IPS-15b (cell line): ENCODE results near the gene NELL2.

Source experiments
- H3K27me3 ChIP-seq: one replicate; pipeline ENCODE4 v1.6.1; 2013; ENCODE audit warnings: low read length; ENCODE audit not compliant: control insufficient read depth, insufficient read depth
- H3K36me3 ChIP-seq: one replicate; pipeline ENCODE4 v1.6.1; 2013; ENCODE audit warnings: low read length; ENCODE audit not compliant: control insufficient read depth, insufficient read depth
- H3K4me1 ChIP-seq: one replicate; pipeline ENCODE4 v1.6.1; 2013; ENCODE audit warnings: mild to moderate bottlenecking, low read length; ENCODE audit not compliant: control insufficient read depth, insufficient read depth
- H3K4me3 ChIP-seq: one replicate; pipeline ENCODE4 v1.5.1; 2013; ENCODE audit warnings: low read depth, low read length
- H3K9ac ChIP-seq: one replicate; pipeline ENCODE4 v1.6.1; 2013; ENCODE audit warnings: low read depth, mild to moderate bottlenecking, low read length
- H3K9me3 ChIP-seq: one replicate; pipeline ENCODE4 v1.6.1; 2013; ENCODE audit warnings: mild to moderate bottlenecking, low read length; ENCODE audit not compliant: control insufficient read depth, insufficient read depth

NELL2 gene

DNA sequence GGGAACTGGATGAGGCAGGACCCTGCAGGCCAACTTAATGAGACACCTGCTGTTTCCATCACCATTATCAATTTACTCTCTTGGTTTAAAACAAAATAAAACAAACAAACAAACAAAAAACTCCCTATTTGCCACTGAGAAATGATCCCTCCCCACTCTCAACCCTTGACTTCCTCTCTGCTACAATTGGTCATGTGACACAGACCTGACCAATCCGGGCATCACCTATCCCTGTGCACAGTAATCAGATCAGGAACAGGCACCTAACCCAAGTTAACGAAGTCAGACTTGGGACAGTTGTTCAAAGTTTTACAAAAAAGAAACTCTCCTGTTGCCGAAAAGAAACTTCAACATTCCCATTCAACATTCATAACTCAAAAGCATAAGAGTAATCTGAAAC, 58.4 kb downstream of the NELL2 start:
- Histone ChIP-seq H3K4me1 (no peaks in the 10 kb centered on the region), H3K9me3 (no peaks in the 10 kb centered on the region), H3K27me3 (no peaks in the 10 kb centered on the region), H3K36me3 (no peaks in the 10 kb centered on the region), H3K9ac (no peak overlapping the region), H3K4me3 (no peak overlapping the region)

DNA sequence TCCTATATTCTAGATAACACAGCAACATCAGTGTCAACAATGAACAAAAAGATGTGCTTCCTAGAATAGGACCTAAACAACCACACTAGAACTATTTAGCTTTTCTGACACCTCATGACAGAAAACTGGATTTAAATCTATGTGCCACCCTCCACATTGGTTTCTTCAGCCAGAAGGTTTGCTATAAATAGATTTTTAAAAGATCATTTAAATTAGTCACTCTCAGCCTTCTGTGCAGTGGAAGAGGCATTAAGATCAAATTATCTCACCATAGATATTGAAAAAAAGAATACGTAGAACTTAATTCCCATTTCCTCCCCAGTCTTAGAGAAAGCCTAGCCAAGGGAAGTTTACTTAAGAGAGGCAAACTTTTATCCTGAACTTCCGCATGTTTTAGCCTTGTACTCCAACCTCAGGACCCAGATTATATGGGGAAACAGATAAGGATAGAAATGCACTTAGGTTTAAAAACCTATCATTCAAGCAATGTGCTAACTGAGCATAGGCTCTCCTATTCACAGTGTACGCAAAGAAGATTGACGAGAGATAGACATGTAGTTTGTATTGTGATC, 59.6 kb downstream of the NELL2 start:
- H3K27me3 ChIP-seq: no peaks in the 10 kb centered on the region
- no peak overlapping the region for H3K9ac ChIP-seq
- no peaks in the 10 kb centered on the region for H3K4me1 ChIP-seq
- no peaks in the 10 kb centered on the region for H3K36me3 ChIP-seq
- no peaks in the 10 kb centered on the region for H3K9me3 ChIP-seq
- no peak overlapping the region for H3K4me3 ChIP-seq

DNA sequence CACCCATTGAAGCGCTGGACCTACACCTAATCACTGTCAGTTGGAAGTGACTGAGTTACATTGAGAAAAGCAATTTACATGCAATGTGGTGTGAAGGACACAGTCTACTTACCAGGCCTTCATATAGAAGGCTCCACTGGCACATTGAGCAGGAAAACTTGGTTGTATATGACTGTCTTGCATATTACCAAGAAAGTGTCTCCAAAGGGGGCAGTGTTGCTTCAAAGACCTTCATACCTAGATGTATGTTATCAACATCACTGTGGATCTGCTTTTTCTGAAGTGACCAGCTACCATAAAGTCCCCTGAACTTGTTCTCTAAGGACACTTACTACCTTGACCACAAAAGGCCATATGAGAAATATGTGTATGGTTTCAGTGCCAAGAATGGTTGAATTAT, 64.1 kb downstream of the NELL2 start:
- Histone ChIP-seq H3K4me1 (no peaks in the 10 kb centered on the region), H3K9ac (no peak overlapping the region), H3K36me3 (no peaks in the 10 kb centered on the region), H3K9me3 (no peaks in the 10 kb centered on the region), H3K27me3 (no peaks in the 10 kb centered on the region), H3K4me3 (no peak overlapping the region)

DNA sequence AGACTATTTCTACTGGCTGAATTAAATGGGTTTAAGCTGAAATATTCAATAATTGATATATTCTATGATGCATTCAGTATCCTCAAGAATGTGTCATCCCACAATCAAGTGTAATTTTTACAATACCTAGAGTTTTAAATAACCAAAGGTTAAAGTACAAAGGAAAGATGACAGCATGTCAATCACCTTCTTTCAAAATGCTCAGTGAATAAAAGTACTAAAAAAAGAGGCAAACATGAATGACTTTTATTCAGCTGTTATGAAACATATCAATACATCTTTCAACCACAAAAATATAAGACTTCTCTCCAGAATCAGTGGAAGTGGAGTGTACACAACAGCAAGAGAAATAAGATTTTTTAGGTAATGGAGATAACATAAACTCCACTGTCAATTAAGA, 72.0 kb downstream of the NELL2 start:
- H3K9ac ChIP-seq: no peak overlapping the region
- no peaks in the 10 kb centered on the region for H3K9me3 ChIP-seq
- peaks cover 3% of the 10 kb centered on the region for H3K4me1 ChIP-seq
- no peaks in the 10 kb centered on the region for H3K36me3 ChIP-seq
- H3K27me3 ChIP-seq: no peaks in the 10 kb centered on the region
- H3K4me3 ChIP-seq: no peak overlapping the region

DNA sequence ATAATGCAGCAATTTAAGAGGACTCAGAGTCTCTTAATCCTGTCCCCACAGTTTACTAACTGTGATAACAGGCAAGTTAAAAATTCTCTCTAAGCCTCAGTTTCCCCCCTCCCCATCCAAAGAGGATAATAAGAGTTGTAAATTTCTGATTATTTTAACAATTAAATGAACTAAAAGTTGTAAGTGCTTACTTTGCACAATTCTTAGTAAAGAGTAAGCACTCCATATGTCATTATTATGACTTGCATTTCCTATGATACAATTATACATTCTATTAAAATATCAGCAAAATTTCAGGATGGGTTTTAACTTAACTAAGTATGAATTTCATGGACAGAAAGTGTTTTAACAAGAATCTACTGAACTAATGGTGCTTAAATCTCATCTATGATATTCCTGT, 80.1 kb downstream of the NELL2 start:
- no peaks in the 10 kb centered on the region for H3K4me1 ChIP-seq
- no peaks in the 10 kb centered on the region for H3K9me3 ChIP-seq
- H3K36me3 ChIP-seq: no peaks in the 10 kb centered on the region
- no peak overlapping the region for H3K4me3 ChIP-seq
- H3K9ac ChIP-seq: no peak overlapping the region
- H3K27me3 ChIP-seq: no peaks in the 10 kb centered on the region

DNA sequence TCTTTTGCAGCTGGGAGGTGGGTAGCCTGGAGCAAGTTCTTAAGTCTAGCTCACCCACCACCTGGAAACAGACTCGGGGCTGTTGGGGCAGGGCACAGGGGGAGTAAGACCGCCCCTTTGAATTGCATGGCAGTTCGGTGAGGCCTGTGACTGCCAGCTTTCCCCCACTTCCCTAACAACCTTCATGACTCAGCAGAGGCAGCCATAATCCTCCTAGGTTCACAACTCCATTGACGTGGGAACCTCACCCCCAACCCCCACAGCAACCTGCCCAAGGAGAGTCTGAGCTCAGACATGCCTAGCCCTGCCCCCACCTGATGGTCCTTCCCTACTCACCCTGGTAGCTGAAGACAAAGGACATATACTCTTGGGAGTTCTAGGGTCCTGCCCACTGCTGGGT, 87.4 kb downstream of the NELL2 start:
- H3K9me3 ChIP-seq: no peaks in the 10 kb centered on the region
- no peak overlapping the region for H3K9ac ChIP-seq
- H3K4me3 ChIP-seq: no peak overlapping the region
- no peaks in the 10 kb centered on the region for H3K36me3 ChIP-seq
- no peaks in the 10 kb centered on the region for H3K4me1 ChIP-seq
- H3K27me3 ChIP-seq: no peaks in the 10 kb centered on the region

DNA sequence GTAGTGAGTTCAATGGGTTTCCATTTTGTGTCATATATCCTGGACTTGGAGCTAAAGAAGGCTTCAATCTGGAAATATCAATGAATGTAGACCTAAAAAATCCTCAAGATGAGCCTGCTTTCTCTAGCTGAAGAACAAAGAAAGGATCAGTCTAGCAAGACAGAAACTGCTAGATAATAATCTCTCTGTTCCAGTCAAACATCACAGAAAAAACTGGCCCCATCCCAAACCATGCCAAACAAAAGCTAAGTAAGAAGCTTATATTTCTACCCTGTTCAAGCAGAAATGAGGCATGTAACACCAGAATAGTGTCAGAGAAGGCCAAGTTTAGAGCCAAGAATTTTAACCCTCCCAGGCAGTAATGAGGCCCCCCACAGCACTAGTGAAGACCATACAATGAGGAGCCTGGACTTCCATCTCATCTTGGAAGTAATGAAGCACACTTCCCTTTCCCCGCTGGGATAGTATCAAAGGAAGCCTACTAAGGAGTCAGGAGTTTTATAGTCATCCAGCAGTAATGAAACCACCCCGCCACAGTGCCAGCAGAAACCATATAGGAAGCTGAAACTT, 95.8 kb downstream of the NELL2 start:
- H3K36me3 ChIP-seq: no peaks in the 10 kb centered on the region
- H3K27me3 ChIP-seq: no peaks in the 10 kb centered on the region

GRCh38 chr12:44779766-44780165, 96.3 kb downstream of the NELL2 start:
- Histone ChIP-seq H3K4me1 (no peaks in the 10 kb centered on the region), H3K27me3 (no peaks in the 10 kb centered on the region), H3K9ac (no peak overlapping the region), H3K9me3 (no peaks in the 10 kb centered on the region), H3K36me3 (no peaks in the 10 kb centered on the region), H3K4me3 (no peak overlapping the region)

More for the DNA sequence above, 95.8 kb downstream of the NELL2 start:
- Histone ChIP-seq H3K9me3 (no peaks in the 10 kb centered on the region), H3K9ac (no peak overlapping the region), H3K4me1 (no peaks in the 10 kb centered on the region), H3K4me3 (no peak overlapping the region)

DNA sequence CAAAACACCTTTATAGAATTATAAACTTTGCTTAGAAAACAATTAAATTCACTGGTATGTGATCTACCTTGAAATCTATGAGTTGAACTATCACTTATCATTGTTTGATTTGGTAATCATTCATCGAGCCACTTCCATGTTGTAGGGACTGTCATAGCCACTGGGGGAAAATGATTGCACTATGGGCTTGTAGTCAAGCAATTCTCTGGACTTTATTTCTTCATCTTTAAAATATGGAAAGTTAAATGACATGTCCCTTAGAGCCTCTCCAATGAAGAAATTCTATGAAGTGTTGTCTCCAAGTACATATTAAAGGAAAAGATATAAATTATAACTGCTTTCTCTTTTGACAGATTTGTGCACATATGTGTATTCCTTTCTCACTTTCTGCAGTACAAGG, 97.3 kb downstream of the NELL2 start:
- Histone ChIP-seq H3K4me3 (no peak overlapping the region), H3K36me3 (no peaks in the 10 kb centered on the region), H3K9me3 (no peaks in the 10 kb centered on the region), H3K9ac (no peak overlapping the region), H3K27me3 (no peaks in the 10 kb centered on the region), H3K4me1 (no peaks in the 10 kb centered on the region)

- no peaks in the 10 kb centered on the region for H3K9me3 ChIP-seq
Observed at GRCh38 chr12:44777044-44777443, 99.1 kb downstream of the NELL2 start.

GRCh38 chr12:44775901-44776300, 100.2 kb downstream of the NELL2 start:
- peaks cover 6% of the 10 kb centered on the region for H3K4me1 ChIP-seq

More at GRCh38 chr12:44777044-44777443, 99.1 kb downstream of the NELL2 start:
- Histone ChIP-seq H3K27me3 (no peaks in the 10 kb centered on the region), H3K36me3 (no peaks in the 10 kb centered on the region), H3K4me3 (no peak overlapping the region), H3K9ac (no peak overlapping the region), H3K4me1 (peaks cover under 1% of the 10 kb centered on the region)

DNA sequence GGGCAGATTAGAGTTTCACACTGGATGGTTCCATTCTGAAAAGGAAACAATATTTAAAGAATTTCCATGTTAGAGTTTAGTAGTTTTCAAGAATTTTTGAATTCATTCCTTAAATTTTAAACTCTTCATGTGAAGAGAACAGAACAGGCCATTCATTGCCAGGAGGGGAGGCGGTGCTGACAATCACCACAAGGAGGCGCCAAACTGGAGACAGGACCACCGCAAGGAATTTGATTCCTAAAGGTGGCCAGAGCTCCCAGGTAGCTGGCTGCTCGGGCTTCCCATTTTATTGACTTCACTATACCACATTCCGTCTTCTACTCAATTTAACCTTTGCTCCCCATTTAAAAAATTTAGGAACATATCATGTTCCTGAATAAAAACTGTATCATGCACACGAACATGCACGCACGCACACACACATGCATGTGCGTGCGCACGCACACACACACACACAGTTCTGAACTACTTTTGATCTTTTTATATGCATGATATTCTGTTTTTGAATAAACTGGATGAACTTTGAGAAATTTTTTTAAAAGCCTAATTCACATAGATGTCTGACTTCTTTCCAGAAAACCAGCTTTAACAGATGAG, 101.2 kb downstream of the NELL2 start:
- no peaks in the 10 kb centered on the region for H3K27me3 ChIP-seq
- H3K4me3 ChIP-seq: no peak overlapping the region
- H3K4me1 ChIP-seq: peaks cover 6% of the 10 kb centered on the region
- no peaks in the 10 kb centered on the region for H3K36me3 ChIP-seq
- H3K9ac ChIP-seq: no peak overlapping the region
- no peaks in the 10 kb centered on the region for H3K9me3 ChIP-seq

More at GRCh38 chr12:44775901-44776300, 100.2 kb downstream of the NELL2 start:
- no peak overlapping the region for H3K4me3 ChIP-seq
- H3K36me3 ChIP-seq: no peaks in the 10 kb centered on the region
- no peaks in the 10 kb centered on the region for H3K27me3 ChIP-seq
- H3K9me3 ChIP-seq: no peaks in the 10 kb centered on the region
- no peak overlapping the region for H3K9ac ChIP-seq
